H1 (cell line): Measurements from ENCODE around the gene TEX14. TPM values are rescaled to one million over a fixed set of nuclear protein-coding genes. Genes with fewer than 3 reads are reported as not detected.

Source experiments
- CTCF ChIA-PET: fragments of 300-600 bp; sonication (Branson Sonifier 250); formaldehyde crosslinking; loops from one replicate; lab custom pipeline; 2021; ENCODE audit not compliant: partially characterized antibody; lab: Charles Lee
- POLR2A ChIA-PET: fragments of 300-600 bp; sonication (Branson Sonifier 250); formaldehyde crosslinking; loops from one replicate; lab custom pipeline; 2021; ENCODE audit warnings: inconsistent platforms; ENCODE audit not compliant: partially characterized antibody; lab: Charles Lee
- DNase-seq, 2 experiments: peaks; one replicate each; pipeline versions ENCODE4 v3.0.0 to v3.0.0-alpha.2; 2010 to 2022; ENCODE audit warnings: low spot score in 2 of 2, low read depth in 1 of 2, mixed read lengths in 1 of 2
- FAIRE-seq: peaks from 2 replicates; lab custom pipeline; 2011; peaks lifted over from hg19 to GRCh38; lab: Jason Lieb, UNC
- H2AFZ ChIP-seq: 2 replicates; pipeline ENCODE4 v1.8.1; 2012; ENCODE audit warnings: low read length, inconsistent platforms
- H2AK5ac ChIP-seq: 2 replicates; pipeline ENCODE4 v1.6.1; 2013; ENCODE audit warnings: low read depth, low read length
- H2BK120ac ChIP-seq: replicated peaks from 2 replicates; pipeline ENCODE3; 2013; ENCODE audit warnings: low read depth, low read length, inconsistent platforms
- H2BK12ac ChIP-seq: 2 replicates; pipeline ENCODE4 v1.6.1; 2013; ENCODE audit warnings: low read depth, low read length
- H2BK15ac ChIP-seq: 2 replicates; pipeline ENCODE4 v1.6.1; 2013; ENCODE audit warnings: low read length
- H2BK20ac ChIP-seq: 2 replicates; pipeline ENCODE4 v1.6.1; 2013; ENCODE audit warnings: low read length
- H2BK5ac ChIP-seq: 2 replicates; pipeline ENCODE4 v1.6.1; 2013; ENCODE audit warnings: low read depth, low read length
- H3K14ac ChIP-seq: 2 replicates; pipeline ENCODE4 v1.6.1; 2013; ENCODE audit warnings: inconsistent platforms; ENCODE audit not compliant: insufficient read length
- H3K18ac ChIP-seq: 2 replicates; pipeline ENCODE4 v1.6.1; 2013; ENCODE audit warnings: low read length; ENCODE audit errors: extremely low read depth
- H3K23ac ChIP-seq: 2 replicates; pipeline ENCODE4 v1.6.1; 2013; ENCODE audit warnings: inconsistent platforms; ENCODE audit not compliant: insufficient read length
- H3K23me2 ChIP-seq: 2 replicates; pipeline ENCODE4 v1.6.1; 2013; ENCODE audit warnings: low read depth, low read length
- H3K27ac ChIP-seq: 2 replicates; pipeline ENCODE4 v1.6.1; 2011; ENCODE audit warnings: low read depth, low read length, inconsistent platforms
- H3K27me3 ChIP-seq, 4 experiments: replicated peaks in 1 of 4; 1 replicate in 1 of 4; 2 replicates in 3 of 4; pipeline versions ENCODE4 v1.6.1 to v1.8.1; 2011 to 2013; ENCODE audit warnings: low read length in 3 of 4, mild to moderate bottlenecking in 3 of 4, inconsistent platforms in 2 of 4, mixed read lengths in 2 of 4, moderate library complexity in 1 of 4; ENCODE audit not compliant: control insufficient read depth in 3 of 4, insufficient read depth in 3 of 4; ENCODE audit errors: extremely low read depth in 1 of 4
- H3K36me3 ChIP-seq, 4 experiments: 2 replicates each; pipeline versions ENCODE4 v1.6.1 to v1.8.1; 2011 to 2013; ENCODE audit warnings: mild to moderate bottlenecking in 4 of 4, low read length in 3 of 4, moderate library complexity in 2 of 4, control low read depth in 1 of 4, inconsistent platforms in 1 of 4; ENCODE audit not compliant: insufficient read depth in 4 of 4, control insufficient read depth in 2 of 4
- H3K4ac ChIP-seq: replicated peaks from 2 replicates; pipeline ENCODE3; 2013; ENCODE audit warnings: low read length, low read depth, mixed read lengths, inconsistent platforms; ENCODE audit not compliant: insufficient read length
- H3K4me1 ChIP-seq, 4 experiments: replicated peaks in 1 of 4; 1 replicate in 1 of 4; 2 replicates in 3 of 4; pipeline versions ENCODE4 v1.6.1 to v1.8.1; 2011 to 2013; ENCODE audit warnings: low read length in 3 of 4, inconsistent platforms in 2 of 4, mixed read lengths in 1 of 4; ENCODE audit not compliant: insufficient read depth in 4 of 4, control insufficient read depth in 3 of 4
- H3K4me2 ChIP-seq, 2 experiments: 2 replicates each; pipeline versions ENCODE4 v1.6.1 to v1.8.1; 2011 to 2013; ENCODE audit warnings: low read depth in 2 of 2, low read length in 2 of 2, control low read depth in 1 of 2, inconsistent platforms in 1 of 2, mild to moderate bottlenecking in 1 of 2; ENCODE audit not compliant: insufficient read depth in 1 of 2
- H3K4me3 ChIP-seq, 4 experiments: fragments of 200-600, 300-600 bp in 1 of 4; sonication (generic), shearing (Covaris generic), sonication (Bioruptor Twin) in 1 of 4; 2 replicates each; pipeline versions ENCODE4 v1.5.1 to v1.8.1; 2011 to 2016; ENCODE audit warnings: low read length in 4 of 4, low read depth in 3 of 4, control low read depth in 2 of 4, inconsistent platforms in 2 of 4, mild to moderate bottlenecking in 2 of 4, mixed read lengths in 1 of 4, moderate library complexity in 1 of 4; ENCODE audit not compliant: insufficient read depth in 2 of 4; ENCODE audit errors: extremely low read depth in 1 of 4
- H3K56ac ChIP-seq: replicated peaks from 2 replicates; pipeline ENCODE3; 2013; ENCODE audit warnings: low read depth, mild to moderate bottlenecking, mixed read lengths, low read length, inconsistent platforms; ENCODE audit not compliant: insufficient read length
- H3K79me1 ChIP-seq: 2 replicates; pipeline ENCODE4 v1.6.1; 2013; ENCODE audit warnings: low read depth, low read length, control low read depth
- H3K79me2 ChIP-seq, 2 experiments: 2 replicates each; pipeline versions ENCODE4 v1.6.1 to v1.8.1; 2012 to 2013; ENCODE audit warnings: low read length in 2 of 2, mild to moderate bottlenecking in 2 of 2, inconsistent platforms in 1 of 2; ENCODE audit not compliant: insufficient read depth in 2 of 2, control insufficient read depth in 1 of 2
- H3K9ac ChIP-seq, 4 experiments: replicated peaks in 1 of 4; 1 replicate in 1 of 4; 2 replicates in 3 of 4; pipeline versions ENCODE4 v1.6.1 to v1.8.1; 2011 to 2013; ENCODE audit warnings: low read depth in 3 of 4, low read length in 3 of 4, control low read depth in 2 of 4, mild to moderate bottlenecking in 2 of 4, moderate library complexity in 2 of 4, inconsistent platforms in 1 of 4; ENCODE audit errors: extremely low read depth in 1 of 4
- H3K9me3 ChIP-seq, 2 experiments: 2 replicates each; pipeline versions ENCODE4 v1.6.1 to v1.8.1; 2012 to 2013; ENCODE audit warnings: mild to moderate bottlenecking in 2 of 2, moderate library complexity in 2 of 2, control low read depth in 1 of 2, inconsistent platforms in 1 of 2, low read depth in 1 of 2, low read length in 1 of 2, mixed read lengths in 1 of 2; ENCODE audit not compliant: insufficient read depth in 2 of 2
- H4K20me1 ChIP-seq, 2 experiments: replicated peaks in 1 of 2; 2 replicates each; pipeline versions ENCODE3 to v1.8.1; 2011 to 2013; ENCODE audit warnings: inconsistent platforms in 2 of 2, low read length in 2 of 2, mild to moderate bottlenecking in 1 of 2; ENCODE audit not compliant: insufficient read depth in 2 of 2, control insufficient read depth in 1 of 2
- H4K5ac ChIP-seq: 2 replicates; pipeline ENCODE4 v1.6.1; 2013; ENCODE audit warnings: low read length, low read depth, mixed read lengths, inconsistent platforms; ENCODE audit not compliant: insufficient read length
- H4K8ac ChIP-seq: 2 replicates; pipeline ENCODE4 v1.8.0; 2013; ENCODE audit warnings: mild to moderate bottlenecking, moderate library complexity, low read length, inconsistent platforms; ENCODE audit not compliant: insufficient read depth; ENCODE audit errors: extremely low read depth
- H4K91ac ChIP-seq: replicated peaks from 2 replicates; pipeline ENCODE3; 2013; ENCODE audit warnings: low read length, mixed read lengths, inconsistent platforms; ENCODE audit not compliant: insufficient read length
- BCL11A ChIP-seq, 2 experiments: IDR thresholded peaks; one replicate each; pipeline ENCODE4 v1.6.1; 2011; ENCODE audit warnings: low read depth in 2 of 2, low read length in 2 of 2, mild to moderate bottlenecking in 2 of 2
- CEBPB ChIP-seq: IDR thresholded peaks from 2 replicates; pipeline ENCODE4 v1.6.1; 2012; ENCODE audit warnings: low read depth, low read length
- CHD2 ChIP-seq: IDR thresholded peaks from 2 replicates; pipeline ENCODE4 v1.6.1; 2012; ENCODE audit warnings: low read length, improper control_type of control experiment
- CTCF ChIP-seq, 3 experiments: IDR thresholded peaks; 1 replicate in 2 of 3; 2 replicates in 1 of 3; pipeline versions ENCODE4 v1.5.1 to v1.6.1; 2011; ENCODE audit warnings: low read length in 3 of 3, mild to moderate bottlenecking in 3 of 3, inconsistent platforms in 2 of 3, low read depth in 1 of 3, moderate library complexity in 1 of 3; ENCODE audit not compliant: insufficient read depth in 1 of 3; ENCODE audit errors: control extremely low read depth in 1 of 3
- KDM1A ChIP-seq: fragments of 200-600, 300-600 bp; sonication (generic); IDR thresholded peaks from 2 replicates; pipeline ENCODE4 v1.7.1; 2016; ENCODE audit warnings: mild to moderate bottlenecking, low read length, borderline replicate concordance
- KDM5A ChIP-seq: fragments of 200-600 bp; IDR thresholded peaks from 2 replicates; pipeline ENCODE4 v1.7.1; 2012; ENCODE audit warnings: mild to moderate bottlenecking, low read length, inconsistent platforms, mixed read lengths
- SAP30 ChIP-seq: fragments of 300-600 bp; sonication (generic); IDR thresholded peaks from 2 replicates; pipeline ENCODE4 v1.7.1; 2012; ENCODE audit warnings: low read length, moderate library complexity, mild to moderate bottlenecking, inconsistent platforms; ENCODE audit not compliant: insufficient read depth, insufficient replicate concordance
- WGBS, 2 experiments: shearing (Covaris generic) in 1 of 2; methylation state at CpG; one replicate each; pipeline versions ENCODE4 v1.1.6 to v1.1.7; 2013 to 2015; ENCODE audit warnings: low lambda C conversion rate in 2 of 2, mixed read lengths in 2 of 2, inconsistent platforms in 1 of 2, low coverage in 1 of 2, missing lambda C conversion rate in 1 of 2; ENCODE audit not compliant: insufficient replicate concordance in 2 of 2, insufficient coverage in 1 of 2, insufficient read length in 1 of 2; ENCODE audit errors: extremely low coverage in 1 of 2, missing lambda C conversion rate in 1 of 2; 5-methylcytosine and 5-hydroxymethylcytosine counted together
- polyA plus RNA-seq, 7 experiments: library from polyadenylated mRNA; depleted of rRNA in 3 of 7; stranded (reverse) in 5 of 7; unstranded in 2 of 7; fragments of >200 nt in 5 of 7; fragments of 200-250 nt in 2 of 7; gene quantifications; 1 replicate in 5 of 7; 2 replicates in 1 of 7; 4 replicates in 1 of 7; pipeline versions ENCODE4 v1.2.1 to v1.2.3, GENCODE V29; 2011 to 2013; ENCODE audit warnings: missing spikeins in 2 of 7, mixed read lengths in 2 of 7
- total RNA-seq: library from RNA; stranded (reverse); fragmentation: NEBNext Ultra II Directional; extraction: Animal tissue kit (Norgen Biotek cat#: 25700); gene quantifications from 2 replicates; pipeline ENCODE4 v1.2.1, GENCODE V29; 2021

The TEX14 gene
- total and polyA plus RNA-seq, 2 of the 8 experiments (the other 6 are each of a cell fraction or from before 2014, with no cell fraction given), result 0.83 to 2.5 TPM

- no peak overlapping the region for H3K23ac ChIP-seq
- peak overlapping the region; percentile 41 to 65 (median 48); a peak in 7 of 8 replicates for H3K4me3 ChIP-seq
- peak; percentile 68 for FAIRE-seq
- TF ChIP-seq CEBPB (no peak), SAP30 (no peak), KDM5A (no peak; the same call in 1 of the 2 replicates), CTCF (IDR thresholded peaks at IDR 0.05; ENCODE audit: control extremely low read depth in 1 of 3, insufficient read depth in 1 of 3, low read depth in 1 of 3, low read length in 3 of 3) (no peak), CHD2 (peak; percentile 68; the same call in 1 of the 2 replicates), KDM1A (no peak), BCL11A (IDR thresholded peaks at IDR 0.05; ENCODE audit: low read depth in 2 of 2, low read length in 2 of 2) (peak; percentile 27 to 77)
Observed at GRCh38 chr17:58631523-58632323, 60.1 kb downstream of the TEX14 start.

More at GRCh38 chr17:58631523-58632323, 60.1 kb downstream of the TEX14 start:
- Histone ChIP-seq H3K79me1 (no peaks in the 10 kb centered on the region), H4K20me1 (no peaks in the 10 kb centered on the region), H3K9me3 (no peaks in the 10 kb centered on the region), H3K23me2 (0 out of 2 replicates have a peak, but pooled peaks cover 2% of the 10 kb centered on the region), H3K56ac (peak overlapping the region; percentile 8), H2BK12ac (peak overlapping the region; percentile 84; the same call in 1 of the 2 replicates), H3K4me2 (peak overlapping the region; percentile 66 to 76), H3K4me1 (peaks cover 0 to 3% (median 2%) of the 10 kb centered on the region in 4 experiments; a peak in 6 of 7 replicates), H2AFZ (0 out of 2 replicates have a peak overlapping the region, but pooled peaks have one; percentile 6), H3K79me2 (no peaks in the 10 kb centered on the region), H4K91ac (no peak overlapping the region), H4K8ac (no peak overlapping the region), H3K4ac (no peak overlapping the region), H2BK20ac (no peak overlapping the region), H3K27me3 (no peaks in the 10 kb centered on the region), H3K18ac (no peak overlapping the region), H2AK5ac (no peak overlapping the region; the same call in 1 of the 2 replicates), H3K14ac (no peak overlapping the region), H2BK120ac (no peak overlapping the region), H3K27ac (peak overlapping the region; percentile 96), H2BK15ac (no peak overlapping the region), H2BK5ac (peak overlapping the region; percentile 85), H4K5ac (peak overlapping the region; percentile 61), H3K36me3 (no peaks in the 10 kb centered on the region), H3K9ac (peak overlapping the region in 3 of 4 experiments; percentile 76 to 87 (median 77); a peak in 6 of 7 replicates)
- CTCF ChIA-PET, result interaction anchor here (0.8 to 2.0 kb wide), 11 partner anchors 12 to 374 kb away, joined by 3 to 7 read pairs (median 3); no protein-coding TSS in a partner anchor
- 2% methylated on average over 30 of the region's 30 CpGs; no CpG with 5 or more reads in 1 of the 2 experiments for WGBS, 2 experiments
- POLR2A ChIA-PET, result interaction anchor here (0.6 to 5.6 kb wide), 76 partner anchors 10 to 705 kb away, joined by 3 to 230 read pairs (median 5); partner anchors contain the start of genes MTMR4, PPM1E, PRR11 and RAD51C
- DNase-seq, result peak; percentile 89 to 95
